Amygdala (tissue), 56 donors: ENCODE measurements around the gene CPNE2.
A peak's percentile ranks its signal among the peaks of the same experiment; 100 is the strongest.
"Not testable (repeated sequence)": the region's sequence is repeated elsewhere in the genome, so short reads cannot be mapped to it uniquely, and the experiment has no call there.

Source experiments
- DNase-seq, 56 donors: peaks; one replicate each; lab custom pipeline; 2025; lab: John Stamatoyannopoulos, UW

The CPNE2 gene

DNA sequence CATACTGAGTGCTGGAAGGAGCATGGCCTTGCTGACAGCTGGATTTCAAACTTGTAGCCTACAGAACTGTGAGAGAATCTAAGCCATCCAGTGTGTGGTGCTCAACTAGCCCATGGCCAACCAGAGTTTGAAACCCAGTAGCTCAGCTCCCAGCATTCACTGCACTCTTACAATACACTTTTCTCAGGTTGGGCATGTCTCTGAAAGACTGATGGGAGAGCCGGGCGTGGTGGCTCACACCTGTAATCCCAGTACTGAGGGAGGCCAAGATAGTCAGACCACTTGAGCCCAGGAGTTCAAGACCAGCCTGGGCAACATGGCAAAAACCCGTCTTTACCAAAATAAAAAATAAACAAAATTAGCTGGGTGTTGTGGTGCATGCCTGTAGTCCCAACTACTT lies 3.8 kb downstream of the CPNE2 start:
- no peak for DNase-seq

DNA sequence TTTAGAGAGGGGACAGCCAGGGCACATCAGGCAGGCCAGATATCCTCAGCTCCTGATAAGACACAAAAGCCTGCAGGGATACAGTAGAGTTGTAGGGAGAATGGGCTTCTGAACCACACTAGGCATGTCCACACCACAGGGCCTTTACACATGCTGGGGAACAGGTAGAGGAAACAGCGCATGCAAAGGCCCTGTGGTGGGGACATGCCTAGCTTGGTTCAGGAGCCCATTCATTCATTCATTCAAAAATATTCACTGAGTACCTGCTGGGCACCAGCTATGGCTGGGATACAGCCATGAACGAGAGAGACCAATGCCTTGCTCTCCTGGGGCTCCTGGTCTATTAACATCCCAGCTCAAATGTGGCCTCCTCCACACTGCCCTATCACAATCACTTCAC lies 4.4 kb downstream of the CPNE2 start:
- no peak for DNase-seq

DNA sequence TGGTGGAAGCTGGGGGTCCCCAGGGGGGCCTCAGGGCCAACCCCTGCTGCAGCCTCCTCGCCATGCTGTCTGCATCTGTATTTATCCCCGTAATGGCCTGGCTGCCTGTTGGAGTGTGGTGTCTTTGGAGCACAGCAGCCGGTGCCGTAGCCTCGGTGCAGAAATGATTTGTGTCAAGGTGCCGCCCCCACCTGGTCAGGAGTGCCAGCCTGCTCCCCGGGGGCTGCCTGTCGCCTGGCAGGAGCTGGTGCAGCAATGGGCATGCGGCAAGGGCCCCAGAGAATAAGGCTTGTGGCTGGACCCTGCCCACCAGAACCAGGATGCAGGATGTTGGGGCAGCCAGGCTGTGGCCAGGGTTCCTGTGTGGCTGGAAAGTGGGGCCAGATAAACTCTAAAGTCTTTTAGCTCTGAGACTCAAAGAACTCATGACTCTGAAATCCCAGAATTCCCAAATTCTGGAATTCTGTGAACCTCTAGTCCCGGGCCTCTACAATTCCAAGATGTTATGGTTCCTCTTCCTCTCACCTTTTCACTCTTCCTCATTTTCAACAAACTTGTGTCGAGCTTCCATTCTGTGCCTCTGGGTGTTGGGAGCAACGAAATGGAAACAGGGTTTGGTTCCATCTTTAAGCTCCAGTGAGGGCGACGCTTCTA lies 5.9 kb downstream of the CPNE2 start:
- DNase-seq = no peak

DNA sequence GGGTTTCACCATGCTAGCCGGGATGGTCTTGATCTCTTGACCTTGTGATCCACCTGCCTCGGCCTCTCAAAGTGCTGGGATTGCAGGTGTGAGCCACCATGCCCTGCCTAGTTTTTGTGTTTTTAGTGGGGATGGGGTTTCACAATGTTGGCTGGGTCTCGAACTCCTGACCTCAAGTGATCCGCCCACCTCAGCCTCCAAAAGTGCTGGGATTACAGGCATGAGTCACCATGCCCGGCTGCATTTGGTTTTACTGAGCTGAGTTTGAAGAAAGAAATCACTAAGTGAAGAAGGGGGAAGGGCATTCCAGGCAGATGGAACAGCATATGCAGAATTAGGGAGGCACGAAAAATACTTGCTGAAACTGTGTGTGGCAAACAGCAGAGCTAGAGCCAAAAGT lies 7.6 kb downstream of the CPNE2 start:
- not testable (repeated sequence) for DNase-seq

DNA sequence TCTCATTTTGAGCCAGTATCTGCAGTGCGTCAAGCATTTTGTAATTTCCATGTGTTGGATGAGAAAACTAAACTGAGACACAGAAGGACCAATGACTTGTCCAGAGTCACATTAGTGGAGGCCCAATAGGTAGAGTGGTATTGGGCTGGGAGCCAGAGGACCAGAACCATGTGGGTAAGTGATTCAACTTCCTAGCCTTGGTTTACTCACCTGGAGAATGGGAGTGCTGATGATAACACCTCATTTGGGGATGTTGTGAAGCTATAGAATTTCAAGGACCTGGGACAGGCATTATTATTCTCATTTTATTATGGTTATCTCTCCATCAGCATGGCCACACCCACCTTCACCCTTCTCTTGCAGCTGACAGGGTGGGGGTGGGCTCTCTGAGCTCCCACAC lies 8.1 kb downstream of the CPNE2 start:
- DNase-seq = no peak

DNA sequence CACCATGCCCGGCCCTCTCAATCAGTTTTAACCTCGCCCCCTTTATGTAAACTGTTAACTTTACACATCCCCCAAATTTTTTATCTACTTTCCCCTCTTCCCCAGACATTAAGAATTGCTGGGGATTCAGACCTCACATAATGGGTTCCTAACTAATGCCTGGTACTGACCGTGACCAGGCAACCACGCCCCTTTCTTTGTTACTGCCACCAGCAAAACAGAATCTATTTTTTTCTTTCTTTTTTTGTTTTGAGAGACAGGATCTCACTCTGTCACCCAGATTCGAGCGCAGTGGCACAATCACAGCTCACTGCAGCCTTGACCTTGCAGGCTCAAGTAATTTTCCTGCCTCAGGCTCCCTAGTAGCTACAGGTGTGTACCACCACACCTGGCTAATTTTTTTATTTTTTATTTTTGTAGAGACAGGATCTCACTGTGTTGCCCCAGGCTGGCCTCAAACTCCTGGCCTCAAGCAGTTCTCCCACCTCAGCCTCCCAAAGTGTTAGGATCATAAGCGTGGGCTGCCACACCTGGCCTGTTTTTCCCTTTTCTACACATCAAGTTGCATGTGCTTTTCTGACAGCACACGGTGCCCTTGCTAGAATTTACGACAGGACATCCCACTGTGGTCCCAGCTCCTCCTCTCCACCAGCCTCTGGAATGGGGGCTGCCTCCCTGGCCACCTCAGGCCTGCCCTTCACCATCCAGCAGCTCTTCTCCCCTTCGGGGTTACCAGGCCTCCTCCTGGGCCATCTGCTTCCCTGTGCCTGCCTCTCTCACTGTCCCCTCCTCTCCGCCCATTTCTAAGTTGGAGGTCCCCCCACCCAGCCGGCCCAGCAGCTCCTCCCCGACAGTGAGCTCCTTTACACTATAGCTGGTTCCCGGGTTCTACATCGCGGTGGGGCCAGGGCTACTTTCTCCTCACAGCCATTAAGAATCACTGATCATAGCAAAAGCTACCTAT lies 10.8 kb downstream of the CPNE2 start:
- DNase-seq = peak in 7 of 56 donors; percentile 9 to 36 (median 19)

DNA sequence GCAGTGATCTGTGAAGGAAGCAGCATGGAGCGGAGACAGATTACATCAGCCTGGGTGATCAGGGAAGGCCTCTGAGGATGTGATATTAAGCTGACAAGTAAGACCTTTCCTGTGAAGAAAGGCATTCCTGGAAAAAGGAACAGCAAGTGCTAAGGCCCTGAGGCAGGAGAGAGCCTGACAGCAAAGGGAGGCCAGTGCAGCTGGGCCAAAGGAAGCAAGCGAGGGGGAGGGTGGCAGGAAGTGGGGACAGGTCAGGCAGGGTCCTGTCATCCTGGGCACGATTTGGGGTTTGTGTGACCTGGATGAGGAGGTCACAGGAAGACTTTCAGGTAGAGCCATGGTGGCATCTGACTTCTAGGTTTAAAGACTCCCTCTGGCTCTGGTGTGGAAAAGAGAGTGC lies 12.3 kb downstream of the CPNE2 start:
- DNase-seq = no peak

DNA sequence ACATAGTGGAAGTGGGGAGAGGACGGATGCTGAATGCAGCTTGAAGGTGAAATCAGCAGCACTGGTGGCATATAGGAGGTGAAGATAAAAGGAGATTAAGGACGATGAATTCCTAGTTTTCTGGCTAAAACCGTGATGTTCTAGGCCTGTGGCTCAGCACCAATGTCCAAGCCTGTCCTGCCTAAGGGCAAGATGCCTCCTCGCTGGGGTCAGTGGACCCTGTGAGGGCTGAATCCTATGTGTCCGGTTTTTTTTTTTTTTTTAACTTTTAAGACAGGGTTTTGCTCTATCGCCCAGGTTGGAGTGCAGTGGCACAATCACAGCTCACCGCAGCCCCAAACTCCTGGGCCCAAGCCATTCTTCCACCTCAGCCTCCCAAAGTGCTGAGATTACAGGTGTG lies 12.8 kb downstream of the CPNE2 start:
- DNase-seq = no peak

DNA sequence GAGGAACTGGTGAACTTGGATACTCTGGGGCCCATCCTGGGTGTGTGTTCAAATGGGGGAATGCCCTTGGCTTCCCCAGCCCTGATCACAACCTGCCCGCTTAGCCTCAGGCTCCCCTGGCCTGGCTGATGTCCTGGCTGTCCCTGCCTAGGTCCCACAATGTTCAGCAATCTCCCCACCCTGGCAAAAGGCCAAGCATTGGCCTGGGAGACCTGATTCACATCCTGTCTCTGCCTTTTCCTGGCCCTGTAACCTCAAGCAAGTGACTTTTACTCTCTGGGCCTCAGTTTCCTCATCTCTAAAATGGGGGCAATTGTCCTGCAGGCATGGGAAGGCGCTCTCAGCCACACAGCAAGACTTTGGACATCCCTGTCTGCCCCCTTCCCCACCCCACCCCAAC lies 14.4 kb downstream of the CPNE2 start:
- peak in 1 of 56 donors; percentile 48 for DNase-seq

DNA sequence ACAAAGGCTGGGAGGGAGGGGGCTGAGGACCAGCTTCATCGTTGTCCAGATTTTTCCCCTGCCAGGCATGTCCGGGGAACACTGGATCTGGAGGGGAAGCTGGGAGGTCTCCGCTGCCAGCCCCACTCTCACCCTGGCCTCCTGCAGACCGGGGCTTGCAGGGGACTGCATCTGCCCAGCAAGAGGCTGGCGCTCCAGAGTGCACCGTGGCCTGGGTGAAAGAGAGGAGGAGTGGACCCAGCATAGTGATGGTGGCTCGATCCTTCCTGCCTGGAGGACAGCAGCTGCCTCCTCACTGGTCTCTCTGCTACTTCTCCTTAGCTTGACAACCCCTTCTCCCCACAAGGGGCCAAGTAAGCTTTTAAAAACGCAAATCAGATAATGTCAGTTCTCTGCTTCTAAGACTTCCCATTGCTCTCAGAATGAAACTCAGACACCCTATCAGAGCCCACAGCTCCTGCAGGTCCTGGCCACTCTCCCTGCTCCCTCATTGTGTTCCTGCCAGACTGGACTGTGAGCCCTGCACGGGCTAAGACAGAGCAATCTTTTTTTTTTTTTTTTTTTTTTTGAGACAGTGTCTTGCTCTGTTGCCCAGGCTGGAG lies 15.0 kb downstream of the CPNE2 start:
- peak in 5 of 56 donors; percentile 20 to 49 (median 26) for DNase-seq

DNA sequence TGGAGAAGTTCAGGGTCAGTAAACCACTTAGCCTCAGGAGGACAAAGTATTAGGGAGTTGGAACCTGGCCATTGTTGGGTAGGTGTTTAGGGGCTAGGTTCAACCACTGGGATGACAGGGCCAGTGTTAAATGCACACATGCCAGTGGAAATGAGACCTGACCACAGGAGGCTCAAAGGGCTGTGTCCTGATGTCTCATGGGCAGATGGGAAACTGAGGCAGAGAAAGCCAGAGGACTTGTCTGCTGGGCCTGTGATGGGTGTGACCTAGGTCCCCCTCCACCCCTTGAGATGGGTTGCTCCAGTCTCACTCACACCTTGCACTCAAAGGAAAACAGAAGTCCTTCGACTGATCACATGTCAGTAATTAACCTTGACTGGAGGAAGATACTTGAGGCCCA lies 16.0 kb downstream of the CPNE2 start:
- DNase-seq = no peak

DNA sequence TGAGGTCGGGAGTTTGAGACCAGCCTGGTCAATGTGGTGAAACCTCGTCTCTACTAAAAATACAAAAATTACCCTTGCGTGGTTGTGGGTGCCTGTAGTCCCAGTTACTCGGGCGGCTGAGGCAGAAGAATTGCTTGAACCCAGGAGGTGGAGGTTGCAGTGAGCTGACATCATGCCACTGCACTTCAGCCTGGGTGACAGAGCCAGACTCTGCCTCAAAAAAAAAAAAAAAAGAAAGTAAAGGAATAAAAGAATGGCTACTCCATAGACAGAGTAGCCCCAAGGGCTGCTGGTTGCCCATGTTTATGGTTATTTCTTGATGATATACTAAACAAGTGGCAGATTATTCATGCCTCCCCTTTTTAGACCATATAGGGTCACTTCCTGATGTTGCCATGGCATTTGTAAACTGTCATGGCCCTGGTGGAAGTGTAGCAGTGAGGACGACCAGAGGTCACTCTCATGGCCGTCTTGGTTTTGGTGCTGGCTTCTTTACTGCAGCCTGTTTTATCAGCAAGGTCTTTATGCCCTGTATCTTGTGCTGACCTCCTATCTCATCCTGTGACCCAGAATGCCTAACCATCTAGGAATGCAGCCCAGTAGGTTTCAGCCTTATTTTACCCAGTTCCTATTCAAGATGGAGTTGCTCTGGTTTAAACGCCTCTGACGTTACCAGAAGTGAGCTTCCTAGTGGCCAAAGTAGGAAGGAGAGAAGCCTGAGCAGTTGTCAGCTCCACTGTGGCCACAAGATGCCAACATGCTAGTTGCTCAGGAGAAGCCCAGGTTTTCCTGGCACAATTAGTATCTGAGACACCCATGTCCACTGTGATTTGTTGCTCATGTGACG lies 17.1 kb downstream of the CPNE2 start:
- not testable (repeated sequence) for DNase-seq

DNA sequence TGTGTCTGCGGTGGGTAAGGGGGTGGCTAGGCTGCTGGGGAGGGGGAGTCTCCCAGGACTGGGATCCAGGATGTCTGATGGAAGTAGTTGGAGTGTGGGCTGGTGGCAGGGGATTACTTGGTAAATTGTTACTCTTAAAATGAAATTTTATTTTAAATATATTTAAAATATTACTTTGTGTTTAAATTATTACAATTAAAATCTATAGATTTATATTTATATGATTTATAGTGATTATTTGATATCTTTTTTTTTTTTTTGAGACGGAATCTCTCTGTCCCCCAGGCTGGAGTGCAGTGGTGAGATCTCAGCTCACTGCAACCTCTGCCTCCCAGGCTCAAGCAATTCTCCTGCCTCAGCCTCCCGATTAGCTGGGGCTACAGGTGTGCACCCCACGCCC lies 18.6 kb downstream of the CPNE2 start:
- no peak for DNase-seq

DNA sequence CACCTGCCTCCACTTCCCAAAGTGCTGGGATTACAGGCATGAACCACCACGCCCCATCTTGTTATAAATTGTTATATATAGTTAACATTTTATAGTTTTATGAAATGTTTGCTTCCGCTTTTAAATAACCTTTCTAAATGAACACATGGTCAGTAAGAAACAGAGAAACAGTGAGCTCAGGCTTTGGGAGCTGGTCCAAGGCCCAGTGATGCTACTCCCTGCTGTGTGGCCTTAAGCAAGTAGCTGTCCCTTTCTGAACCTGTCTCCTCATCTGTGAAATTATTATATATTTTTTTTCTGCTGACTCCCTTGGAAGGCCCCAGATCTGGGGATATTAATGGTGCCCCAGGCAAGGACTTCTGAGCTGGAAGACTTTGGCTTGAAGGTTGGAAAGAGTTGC lies 19.0 kb downstream of the CPNE2 start:
- no peak for DNase-seq

DNA sequence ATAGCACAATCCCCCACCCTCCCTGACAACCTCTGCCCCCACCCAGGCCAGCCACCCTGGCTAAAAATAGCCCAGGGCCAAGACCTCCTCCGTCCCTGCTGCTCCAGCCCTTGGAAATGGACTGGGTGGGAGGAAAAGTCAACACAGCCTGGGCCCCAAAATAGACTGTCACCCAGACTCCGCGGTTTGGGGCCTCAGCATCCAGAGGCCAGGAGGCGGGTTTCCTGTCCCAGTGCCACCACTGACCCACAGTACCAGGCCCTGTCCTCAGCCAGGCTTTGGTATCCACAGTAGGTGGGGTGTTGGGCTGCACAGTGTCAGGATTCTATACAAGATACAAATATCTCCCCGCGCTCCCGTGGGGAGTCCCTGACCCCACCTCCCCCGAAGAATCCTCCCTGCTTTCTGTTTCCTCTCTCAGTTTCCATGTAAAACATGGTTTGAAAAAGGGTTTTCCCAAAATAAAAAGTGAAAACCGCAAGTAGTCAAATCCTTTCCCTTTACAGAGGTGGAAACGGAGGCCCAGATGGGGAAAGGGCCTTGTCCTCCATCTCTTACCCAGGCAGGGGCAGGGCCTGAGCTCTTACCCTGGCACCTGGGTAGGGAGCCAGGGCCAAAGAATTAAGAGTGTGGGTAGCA lies 20.1 kb downstream of the CPNE2 start:
- no peak for DNase-seq

DNA sequence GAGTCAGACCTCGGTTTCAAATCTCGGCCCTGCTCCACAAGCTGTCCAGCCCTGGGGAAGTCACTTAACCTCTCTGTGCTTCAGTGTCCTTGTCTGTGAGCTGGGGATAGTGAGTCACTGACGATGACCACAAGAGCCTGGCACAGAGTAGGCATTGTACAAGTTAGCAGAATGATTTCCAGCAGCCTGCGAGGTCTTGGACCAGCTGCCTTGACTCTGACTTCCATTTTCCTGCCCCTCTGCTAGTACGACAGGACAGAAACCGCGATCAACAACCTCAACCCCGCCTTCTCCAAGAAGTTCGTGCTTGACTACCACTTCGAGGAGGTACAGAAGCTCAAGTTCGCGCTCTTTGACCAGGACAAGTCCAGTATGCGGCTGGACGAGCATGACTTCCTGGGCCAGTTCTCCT lies 20.7 kb downstream of the CPNE2 start:
- peak in 12 of 56 donors; percentile 16 to 51 (median 40) for DNase-seq

DNA sequence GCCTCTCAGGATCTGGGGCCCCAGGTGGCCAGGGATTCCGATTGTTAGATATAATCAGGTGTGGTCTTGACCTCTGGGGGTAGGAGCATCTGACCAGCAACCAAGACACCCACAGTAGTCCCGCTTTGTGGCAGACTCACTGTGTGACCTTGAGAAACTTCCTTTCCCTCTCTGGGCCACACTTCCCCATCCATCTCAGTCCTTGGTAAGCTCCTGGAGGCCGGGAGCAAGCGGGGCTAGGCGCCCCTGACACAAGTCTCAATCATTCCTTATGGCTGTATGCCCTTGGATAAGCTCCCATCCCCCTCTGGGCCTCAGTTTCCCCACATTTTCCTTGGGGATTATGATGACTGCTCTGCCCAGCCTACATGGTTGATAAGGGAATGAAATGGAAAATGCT lies 21.3 kb downstream of the CPNE2 start:
- no peak for DNase-seq

DNA sequence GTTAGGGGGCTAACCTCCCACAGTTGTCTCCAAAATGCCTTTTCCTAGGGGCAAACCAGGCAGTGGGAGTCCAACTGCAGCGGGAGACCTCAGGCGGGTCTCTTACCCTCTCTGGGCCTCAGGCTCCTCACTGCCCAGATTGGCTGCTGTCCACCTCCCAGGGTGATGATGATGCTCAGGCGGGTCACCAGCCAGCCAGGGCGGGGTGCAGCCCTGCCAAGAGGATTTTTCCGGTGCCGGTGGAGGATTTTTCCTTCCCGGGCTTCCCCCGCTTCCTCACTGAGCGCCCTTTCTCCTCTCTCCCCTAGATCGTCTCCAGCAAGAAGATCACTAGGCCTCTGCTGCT lies 22.8 kb downstream of the CPNE2 start:
- DNase-seq = no peak

DNA sequence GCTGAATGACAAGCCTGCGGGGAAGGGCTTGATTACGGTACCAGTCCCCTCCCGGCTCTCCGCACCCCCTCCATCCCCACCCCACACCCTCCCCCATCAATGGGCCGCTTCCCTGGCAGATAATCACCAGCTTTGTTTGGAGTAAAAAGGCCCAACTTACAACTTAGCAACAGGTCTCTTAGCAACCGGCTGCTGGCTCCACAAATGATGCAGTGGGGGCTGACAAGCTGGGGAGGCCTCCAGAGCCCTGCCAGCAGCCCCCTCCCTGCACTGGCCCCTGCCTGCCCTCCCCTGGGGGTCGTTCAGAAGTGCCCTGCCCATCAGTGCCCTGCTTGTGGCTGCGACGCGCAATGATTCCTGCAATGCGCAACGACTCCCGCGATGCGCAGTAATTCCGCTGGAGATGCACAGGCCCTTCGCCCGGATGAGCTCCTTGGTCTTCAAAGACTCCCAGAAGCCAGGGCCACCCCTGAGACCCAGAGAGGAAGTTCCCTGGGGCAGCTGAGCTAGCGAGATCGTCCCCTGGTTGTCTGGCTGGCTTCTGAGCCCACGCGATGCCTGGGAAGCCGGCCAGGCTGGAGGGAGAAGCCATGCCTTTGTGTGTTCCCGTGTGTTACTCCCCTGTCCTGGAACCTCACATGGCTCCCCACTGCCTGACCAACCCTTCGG lies 23.3 kb downstream of the CPNE2 start:
- peak in 55 of 56 donors; percentile 65 to 94 (median 87) for DNase-seq
